ENCODE measurements around the gene CASS4.

- TF ChIP-seq POLR2A (IDR thresholded peaks at IDR 0.05) (no peak), CTCF (IDR thresholded peaks at IDR 0.05) (no peak), POLR2AphosphoS5 (IDR thresholded peaks at IDR 0.05; ENCODE audit: insufficient read depth in 1 of 2, low read depth in 1 of 2) (no peak)
These were observed 35.2 kb downstream of the CASS4 start for GRCh38 chr20:56447227-56447626.
